Anterior cingulate cortex (tissue), 58 donors: ENCODE results near the gene N4BP2L2.

Experiments
- DNase-seq, 58 donors: peaks; one replicate each; lab custom pipeline; 2025; lab: John Stamatoyannopoulos, UW

N4BP2L2 gene

DNA sequence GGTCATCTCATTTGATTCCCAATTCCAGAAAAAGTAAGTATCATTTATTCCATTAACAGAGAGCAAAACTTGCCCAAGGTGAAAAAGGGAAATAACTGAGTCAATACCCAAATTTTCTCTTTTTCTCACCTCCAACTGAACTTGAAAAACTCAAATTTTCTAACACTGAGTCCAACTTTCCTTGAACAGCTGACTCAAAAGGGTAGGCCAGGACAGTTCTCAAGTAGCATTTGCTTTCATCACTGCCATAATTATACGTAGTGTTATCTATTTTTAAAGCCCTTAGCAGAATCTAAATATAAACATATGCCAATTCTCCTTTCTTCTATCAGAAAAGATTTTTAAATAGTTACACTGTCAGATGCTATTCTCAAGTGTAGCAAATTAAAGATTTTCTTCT, 3.5 kb downstream of the N4BP2L2 start:
- no peak for DNase-seq

DNA sequence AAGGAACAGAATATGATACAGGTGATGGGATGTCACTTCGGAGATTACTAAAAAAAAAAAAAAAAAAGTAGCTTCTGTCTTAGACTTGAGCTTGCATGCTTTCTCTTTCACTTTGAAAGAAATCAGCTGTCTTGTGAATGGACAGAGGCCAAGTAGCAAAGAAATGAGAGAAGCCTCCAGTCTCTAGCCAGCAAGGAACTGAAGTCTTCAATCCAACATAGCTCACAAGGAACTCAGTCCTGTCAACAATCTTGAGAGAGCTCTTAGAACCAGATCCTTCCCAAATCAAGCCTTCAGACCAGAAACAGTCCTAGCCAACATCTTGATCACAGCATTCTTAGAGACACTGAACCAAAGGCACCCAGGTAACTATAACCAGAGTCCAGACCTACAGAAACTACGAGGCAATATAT, 7.7 kb downstream of the N4BP2L2 start:
- peak in 2 of 58 donors; percentile 1 to 2 for DNase-seq

DNA sequence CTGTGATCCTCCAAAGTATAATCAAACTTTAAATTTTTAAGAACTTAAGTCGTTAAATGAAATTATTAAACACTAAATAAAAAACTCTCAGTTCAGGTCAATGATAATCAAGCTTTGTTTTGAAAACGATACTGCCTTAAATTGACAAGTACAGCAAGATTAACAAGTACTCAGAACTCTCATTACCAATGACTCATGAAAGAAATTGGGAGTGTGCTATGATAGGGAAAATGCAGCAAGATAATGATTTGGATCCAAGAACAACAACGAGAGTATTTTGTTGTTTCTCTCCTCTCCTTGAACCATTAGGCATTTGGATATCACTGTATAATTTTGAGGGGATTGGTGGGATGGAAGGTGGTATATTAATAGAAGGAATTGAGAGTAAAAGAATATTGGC, 10.2 kb downstream of the N4BP2L2 start:
- no peak for DNase-seq

DNA sequence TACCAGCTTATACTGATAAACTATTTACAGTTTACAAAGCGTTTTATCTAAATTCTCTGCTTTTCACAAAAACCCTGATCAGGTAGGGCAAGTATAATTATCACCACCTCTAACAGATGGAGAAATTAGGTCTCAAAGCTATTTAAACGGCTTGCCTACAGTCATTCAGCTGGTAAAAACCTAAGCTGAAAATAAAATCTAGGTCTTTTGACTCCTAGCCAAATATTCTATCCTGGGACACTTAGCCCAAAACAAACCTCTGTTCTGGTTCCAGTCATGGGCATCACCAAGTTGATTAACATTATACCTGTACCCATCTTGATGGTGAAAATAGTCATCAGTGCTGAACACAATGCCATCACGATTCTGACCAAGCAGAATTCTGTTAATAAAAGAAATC, 11.4 kb downstream of the N4BP2L2 start:
- DNase-seq = no peak

DNA sequence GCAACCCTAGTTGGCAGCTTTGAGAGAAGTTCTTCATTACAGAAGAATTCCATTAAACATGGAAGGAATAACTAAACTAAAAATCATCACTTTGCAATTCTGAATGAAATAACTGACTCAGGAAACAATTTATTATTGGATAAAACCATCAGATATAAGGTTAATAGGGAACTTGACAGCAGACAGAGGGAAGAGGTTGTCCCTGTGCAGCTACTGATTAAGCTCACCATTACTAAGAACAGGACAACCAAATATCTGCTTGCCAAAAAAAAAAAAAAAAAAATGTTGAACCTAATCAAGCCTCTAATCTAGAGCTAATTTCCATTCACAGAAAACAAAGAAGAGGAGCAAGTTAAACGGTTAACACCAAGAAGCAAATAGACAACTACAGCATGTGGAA, 12.8 kb downstream of the N4BP2L2 start:
- DNase-seq = no peak

DNA sequence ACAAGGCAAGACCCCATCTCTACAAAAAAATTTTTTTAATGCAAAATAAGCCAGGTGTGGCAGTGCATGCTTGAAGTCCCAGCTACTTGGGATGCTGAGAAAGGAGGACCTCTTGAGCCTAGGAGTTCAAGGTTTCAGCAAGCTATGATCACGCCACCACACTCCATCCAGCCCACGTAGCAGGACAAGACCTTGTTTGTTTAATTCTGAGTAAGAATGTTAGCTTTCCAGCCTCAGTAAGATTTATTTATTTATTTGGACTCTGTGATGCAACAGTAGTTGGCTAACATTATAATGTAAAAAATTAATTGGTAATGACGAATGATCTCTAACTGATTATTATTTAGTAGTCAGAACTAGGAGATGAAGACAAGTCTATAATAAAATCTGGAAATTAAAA, 23.3 kb downstream of the N4BP2L2 start:
- no peak for DNase-seq

DNA sequence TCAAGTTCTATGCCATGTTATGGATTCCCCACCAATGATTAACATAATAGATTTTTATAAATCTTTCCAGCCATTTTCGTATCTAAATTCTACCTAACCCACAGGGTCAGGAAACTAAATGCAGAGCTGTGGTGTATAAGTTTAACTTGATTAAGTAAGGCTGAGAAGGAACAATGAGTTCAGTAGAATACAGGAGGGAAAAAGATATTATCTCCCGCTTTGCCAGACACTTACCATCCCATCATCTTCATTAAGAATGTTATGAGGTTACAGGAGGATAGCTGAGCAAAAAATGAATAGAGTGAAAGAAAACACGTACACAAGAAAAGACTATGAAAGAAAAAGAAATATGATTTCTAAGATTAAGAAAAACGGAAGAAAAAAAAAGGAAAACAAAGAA, 27.1 kb downstream of the N4BP2L2 start:
- DNase-seq = no peak

DNA sequence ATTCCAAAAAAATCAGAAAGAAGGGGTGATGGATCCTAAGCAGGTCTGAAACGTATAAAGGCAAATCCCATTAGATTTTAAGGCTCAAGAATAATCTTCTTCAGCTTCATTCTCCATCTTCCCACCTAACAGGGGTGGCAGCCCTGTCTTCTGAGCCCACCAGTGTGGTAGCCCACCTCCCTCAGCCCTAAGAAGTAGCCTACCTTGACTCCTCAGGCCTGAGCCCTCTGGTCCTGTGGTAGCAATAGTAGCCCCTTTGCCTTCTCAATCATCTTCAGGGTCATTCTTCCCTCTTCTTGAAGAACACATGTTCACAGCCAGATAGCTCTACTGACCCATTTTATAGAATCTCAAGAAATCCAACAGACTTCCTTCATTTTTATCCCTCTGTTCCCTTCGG, 33.7 kb downstream of the N4BP2L2 start:
- DNase-seq = no peak

DNA sequence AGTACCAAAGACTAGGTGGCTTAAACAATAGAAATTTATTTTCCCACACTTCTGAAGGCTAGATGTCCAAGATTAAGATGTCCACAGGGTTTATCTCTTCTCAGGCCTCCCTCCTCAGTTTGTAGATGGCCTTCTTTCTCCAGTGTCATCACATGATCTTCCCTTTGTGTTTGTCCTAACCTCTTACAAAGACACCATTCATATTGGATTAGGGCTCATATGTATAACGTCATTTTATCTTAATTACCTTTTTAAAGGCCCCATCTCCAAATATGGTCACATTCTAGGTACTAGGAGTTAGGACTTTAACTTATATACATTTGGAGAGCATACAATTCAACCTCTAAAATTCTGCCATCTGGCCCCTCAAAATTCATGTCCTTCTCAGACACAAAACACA, 34.3 kb downstream of the N4BP2L2 start:
- DNase-seq = no peak

DNA sequence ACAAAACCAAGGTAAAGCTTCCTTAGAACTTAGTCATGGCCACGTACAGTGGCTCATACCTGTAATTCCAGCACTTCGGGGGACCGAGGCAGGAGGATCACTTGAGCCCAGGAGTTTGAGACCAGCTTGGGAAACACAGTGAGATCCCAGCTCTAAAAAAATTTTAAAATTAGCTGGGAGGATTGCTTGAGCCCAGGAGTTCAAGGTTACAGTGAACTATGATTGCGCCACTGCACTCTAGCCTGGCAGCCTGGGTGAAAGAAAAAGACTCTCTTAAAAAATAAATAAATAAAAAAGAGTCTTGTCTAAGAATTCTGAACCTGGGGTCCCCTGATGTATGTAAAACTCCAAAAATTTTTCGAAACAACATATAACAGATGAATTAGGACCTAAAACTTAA, 34.9 kb downstream of the N4BP2L2 start:
- no peak for DNase-seq

DNA sequence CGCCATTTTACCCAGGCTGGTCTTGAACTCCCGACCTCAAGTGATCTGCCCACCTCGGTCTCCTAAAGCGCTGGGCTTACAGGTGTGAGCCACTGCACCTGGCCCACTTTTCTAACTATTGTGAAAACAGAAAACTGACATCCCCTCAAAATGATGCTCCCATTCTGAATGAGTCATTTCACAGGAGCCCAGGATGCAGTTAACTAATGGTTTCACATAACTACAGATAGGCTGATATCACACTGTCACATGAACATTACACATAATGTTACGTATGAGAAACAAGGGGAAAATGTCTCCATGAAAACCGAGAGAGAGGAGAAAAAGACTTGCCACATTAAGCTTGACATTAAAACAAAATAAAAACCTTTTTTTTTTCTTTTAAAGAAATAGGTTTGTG, 37.5 kb downstream of the N4BP2L2 start:
- no peak for DNase-seq

DNA sequence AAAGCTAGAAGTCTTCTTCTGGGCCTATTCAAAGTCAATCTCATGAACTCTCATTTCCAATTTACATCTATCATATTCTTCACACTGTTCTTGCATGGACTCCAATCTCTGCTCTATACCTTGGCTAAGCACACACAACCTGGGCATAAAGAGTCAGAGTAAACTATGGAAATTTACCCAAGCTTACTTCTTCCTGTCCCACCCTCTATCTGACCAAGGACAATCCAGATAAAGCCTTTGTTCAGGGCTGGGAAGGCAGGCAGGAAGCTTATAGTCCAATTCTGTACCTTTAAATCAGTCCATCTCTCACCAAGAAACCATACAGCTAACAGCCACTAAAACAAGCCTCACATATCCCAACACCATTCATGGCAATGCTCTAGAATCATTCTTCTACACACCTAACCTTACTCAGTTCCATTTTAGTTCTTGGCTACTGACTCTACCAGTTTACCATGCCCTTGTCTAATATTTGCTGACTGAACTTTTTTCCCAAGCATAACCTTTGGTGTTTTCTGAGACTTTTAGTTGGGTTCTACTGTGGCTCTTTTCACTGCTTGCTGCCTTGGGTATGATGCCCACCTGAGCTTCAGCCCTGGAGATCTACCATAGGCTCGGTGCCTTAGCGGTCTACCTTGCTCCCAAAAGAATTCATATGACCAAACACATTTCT, 38.9 kb downstream of the N4BP2L2 start:
- no peak for DNase-seq

DNA sequence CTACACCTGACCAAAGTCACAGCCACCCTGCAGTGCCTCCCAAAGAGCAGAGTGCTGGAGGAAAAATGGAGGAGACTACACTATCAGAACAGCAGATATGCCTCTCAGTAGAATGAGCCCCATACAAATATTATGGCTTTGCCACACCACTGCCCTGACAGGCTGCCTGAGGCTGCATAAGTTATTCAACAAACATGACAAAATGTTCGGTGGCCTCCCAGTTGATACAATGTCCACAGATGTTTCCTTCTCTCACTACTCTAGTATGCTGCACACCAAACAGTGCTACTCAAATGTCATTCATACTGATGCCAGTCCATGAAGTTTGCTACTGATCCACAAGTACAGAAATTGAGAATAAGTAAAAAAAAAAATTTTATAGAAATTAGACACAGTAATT, 41.0 kb downstream of the N4BP2L2 start:
- no peak for DNase-seq

DNA sequence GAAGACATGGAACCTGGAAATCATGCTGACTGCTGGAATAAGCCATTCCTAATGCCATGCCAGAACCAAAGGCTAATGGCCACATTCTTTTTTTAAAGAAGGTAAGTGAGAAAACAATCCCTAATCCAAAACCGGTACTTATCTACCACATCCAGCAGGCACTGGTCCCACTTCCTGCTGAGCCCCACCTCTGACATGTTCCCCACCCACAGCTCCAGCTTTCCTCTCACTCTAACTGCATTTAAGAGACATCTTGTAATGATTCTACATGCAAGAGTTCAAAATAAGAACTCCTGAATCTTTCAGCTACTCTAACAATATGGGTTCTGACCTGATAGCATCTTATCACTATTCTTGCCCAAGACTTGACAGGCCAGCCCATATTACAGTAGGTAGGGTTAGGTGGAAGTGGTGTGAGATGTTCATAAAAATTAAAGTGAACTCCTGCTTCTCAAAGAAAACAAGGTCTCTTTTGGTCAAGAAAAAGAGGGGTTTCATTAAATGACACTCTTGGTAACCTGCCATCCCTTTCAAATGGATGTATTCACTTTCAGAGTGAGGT, 41.9 kb downstream of the N4BP2L2 start:
- no peak for DNase-seq

DNA sequence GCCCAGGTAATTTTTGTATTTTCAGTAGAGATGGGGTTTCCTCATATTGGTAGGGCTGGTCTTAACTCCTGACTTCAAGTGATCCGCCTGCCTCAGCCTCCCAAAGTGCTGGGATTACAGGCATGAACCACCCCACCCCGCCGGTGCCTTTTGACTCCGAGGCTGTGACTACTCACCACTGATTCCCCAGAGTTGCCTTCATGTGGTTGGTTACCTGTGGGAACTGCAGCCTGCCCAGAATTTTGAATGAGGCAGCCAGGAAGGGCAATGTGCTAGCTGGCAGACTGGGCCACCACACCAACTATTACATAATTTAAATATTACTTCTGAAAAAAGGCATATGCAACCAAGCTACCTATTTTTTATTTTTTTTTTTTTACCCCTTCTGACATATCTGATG, 42.8 kb downstream of the N4BP2L2 start:
- DNase-seq = no peak

DNA sequence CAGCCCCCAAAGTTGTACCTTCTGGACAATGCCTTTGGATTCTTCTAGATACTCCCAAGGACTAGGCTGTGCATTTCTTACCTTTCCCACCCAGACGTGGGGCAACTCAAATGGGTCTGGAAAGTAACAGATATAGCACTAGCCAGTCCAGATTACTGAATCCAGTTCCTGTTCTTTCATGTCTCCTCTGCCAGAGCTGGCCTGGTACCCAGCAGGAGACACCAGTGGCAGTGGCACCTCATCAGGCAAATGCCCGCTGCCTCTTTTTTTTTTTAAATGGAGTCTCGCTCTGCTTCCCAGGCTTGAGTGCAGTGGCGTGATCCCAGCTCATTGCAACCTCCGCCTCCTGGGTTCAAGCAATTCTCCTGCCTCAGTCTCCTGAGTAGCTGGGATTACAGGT, 43.2 kb downstream of the N4BP2L2 start:
- DNase-seq = no peak

DNA sequence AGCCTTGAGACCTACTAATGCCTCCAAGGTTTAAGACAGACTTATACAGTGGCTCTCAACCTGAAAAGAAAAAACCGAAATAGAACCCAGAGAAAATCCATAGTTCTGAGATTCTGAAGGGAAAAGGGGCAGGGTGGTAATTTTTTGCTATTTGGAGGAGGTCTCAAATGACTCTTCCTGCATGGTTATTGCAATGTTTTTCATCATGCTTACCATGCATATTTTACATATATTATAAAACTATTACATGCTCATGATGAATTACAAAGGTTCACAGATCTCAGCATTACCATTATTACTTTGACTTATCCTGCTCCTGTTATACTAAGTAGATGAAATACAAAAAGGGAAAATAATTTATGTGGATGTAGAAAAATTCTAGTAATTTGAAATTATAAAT, 47.6 kb downstream of the N4BP2L2 start:
- DNase-seq = no peak

DNA sequence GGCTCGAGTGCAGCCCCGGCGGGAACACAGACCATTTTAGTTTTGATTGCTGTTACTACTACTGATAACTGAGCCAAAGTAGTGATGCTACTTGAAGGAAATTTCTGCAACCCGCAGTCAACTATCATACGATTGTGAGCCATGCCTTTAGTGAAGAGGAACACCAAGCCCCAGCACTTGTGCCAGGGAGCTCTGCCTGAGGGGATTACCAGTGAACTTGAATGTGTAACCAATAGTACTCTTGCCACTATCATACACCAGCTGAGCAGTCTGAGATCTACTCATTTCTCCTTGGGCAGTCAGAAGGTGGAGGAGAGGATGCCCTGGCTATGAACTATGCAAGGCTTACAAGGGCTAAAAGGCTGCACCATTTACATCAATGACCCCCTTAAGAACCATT, 61.7 kb downstream of the N4BP2L2 start:
- no peak for DNase-seq

DNA sequence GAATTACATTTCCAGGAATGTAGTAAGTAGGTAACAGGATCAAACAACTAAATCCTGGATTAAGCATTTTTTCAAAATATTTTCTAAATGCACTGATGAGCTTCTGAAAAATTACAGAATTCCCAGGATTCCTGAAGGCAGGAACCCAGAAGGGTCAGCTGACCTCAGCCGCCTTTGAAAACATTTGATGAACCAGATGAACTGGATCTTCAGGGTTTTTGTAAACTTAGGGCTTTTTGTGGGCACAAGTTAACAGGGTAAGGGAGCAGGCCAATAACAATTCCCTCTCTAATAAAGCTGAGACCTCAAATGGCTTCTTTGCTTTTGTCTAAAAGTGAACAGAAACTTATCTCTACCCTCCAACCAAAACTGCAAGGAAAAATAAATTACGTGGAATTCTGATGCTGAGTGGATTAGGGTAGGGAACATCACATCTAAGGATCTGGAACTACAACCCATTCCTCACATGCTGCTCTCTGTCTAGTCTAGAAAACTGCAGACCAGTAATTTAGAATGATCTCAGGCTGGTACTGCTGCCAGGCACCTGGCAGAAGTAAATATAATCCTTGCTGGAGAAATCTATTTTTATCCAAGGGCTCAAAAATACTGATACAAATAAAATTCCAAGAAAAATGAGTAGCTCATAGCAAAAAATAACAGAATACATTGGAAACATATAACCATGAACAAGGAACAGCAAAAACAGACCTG, 62.4 kb downstream of the N4BP2L2 start:
- no peak for DNase-seq

DNA sequence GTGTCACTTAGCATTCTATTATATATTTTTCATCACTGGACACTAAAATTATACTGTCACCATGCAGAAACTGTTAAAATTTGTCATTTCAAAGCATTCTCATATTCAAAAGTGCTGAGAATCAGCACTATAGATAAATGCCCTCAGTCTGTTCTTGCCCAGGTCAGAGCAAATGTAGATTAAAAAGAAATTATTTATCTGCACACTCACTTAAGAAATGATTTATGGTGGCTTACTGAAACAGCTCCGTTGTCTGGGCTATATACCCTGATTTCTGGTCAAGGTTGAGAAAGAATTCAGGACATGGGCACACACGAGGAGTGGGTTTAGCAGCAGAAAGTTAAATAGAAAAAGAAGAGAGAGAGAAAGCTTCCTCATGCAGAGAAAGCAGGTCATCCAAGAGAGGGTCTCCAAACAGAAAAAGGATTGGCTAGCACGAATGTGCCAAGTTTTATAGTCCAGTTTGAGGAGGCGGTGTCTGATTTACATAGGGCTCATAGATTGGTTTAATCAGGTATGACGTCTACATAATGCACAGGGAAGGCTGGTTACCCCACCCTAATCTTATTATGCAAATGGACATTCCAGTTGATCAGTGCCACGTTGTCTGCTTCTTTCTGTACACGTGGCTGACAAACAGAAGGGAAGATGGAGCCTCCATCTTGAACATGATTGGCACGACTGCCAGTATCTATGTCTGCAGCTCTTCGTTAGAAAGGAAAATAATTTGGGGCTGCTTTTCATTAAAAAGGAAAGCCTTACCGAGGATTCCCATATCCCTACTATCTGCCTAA, 63.4 kb downstream of the N4BP2L2 start:
- no peak for DNase-seq

DNA sequence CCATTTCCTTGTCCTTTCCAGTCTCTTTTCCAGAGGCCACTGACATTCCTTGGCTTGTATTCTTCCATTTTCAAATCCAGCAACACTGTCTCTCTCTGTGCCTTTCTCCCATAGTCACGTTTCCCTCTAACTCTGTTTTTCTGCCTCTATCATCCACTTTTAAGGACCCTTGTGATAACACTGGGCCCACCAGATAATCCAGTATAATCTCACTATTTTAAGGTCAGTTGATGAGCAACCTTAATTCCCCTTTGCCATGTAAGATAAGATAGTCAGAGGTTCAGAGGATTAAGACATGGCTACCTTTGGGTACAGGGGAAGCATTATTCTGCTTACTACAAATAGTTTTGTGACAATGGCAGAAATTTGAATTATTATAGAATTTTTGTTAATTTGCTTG, 64.9 kb downstream of the N4BP2L2 start:
- no peak for DNase-seq
